Stimulated activated CD4-positive, alpha-beta T cell treated with anti-CD3 and anti-CD28 coated beads, TNF-alpha, amount 100 ng/mL, for 24 hours (primary cell): ENCODE measurements around the gene SETD1A.

ENCODE experiments used
- DNase-seq, 3 experiments: peaks; one replicate each; pipeline ENCODE4 v3.0.0-alpha.2; 2020; ENCODE audit warnings: low read depth in 3 of 3

Gene SETD1A

GRCh38 chr16:30982548-30983288, 25.2 kb downstream of the SETD1A start:
- DNase-seq = no peak

DNA sequence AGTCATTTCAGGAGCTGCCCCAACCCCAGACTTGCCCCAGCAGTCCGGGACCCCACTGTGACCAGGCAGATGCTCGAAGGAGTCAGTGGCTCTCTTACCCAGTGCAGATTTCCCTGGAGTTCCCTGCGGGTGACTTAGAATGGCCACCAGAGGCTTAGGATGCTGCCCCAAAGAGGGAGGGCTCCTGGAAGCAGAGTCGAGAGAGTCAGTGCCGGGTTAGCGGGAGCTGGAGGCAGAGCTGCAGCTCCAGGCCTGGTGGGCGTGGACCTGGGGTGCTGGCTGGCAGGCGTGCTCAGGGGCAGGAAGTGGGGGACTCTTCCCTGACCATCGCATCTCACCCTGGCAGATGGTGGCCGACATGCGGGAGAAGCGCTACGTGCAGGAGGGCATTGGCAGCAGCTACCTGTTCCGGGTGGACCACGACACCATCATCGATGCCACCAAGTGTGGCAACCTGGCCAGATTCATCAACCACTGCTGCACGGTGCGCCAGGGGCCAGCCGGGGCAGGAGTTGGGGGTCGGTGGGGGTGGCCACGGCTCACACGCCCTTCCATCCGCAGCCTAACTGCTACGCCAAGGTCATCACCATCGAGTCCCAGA, 25.8 kb downstream of the SETD1A start:
- no peak for DNase-seq

DNA sequence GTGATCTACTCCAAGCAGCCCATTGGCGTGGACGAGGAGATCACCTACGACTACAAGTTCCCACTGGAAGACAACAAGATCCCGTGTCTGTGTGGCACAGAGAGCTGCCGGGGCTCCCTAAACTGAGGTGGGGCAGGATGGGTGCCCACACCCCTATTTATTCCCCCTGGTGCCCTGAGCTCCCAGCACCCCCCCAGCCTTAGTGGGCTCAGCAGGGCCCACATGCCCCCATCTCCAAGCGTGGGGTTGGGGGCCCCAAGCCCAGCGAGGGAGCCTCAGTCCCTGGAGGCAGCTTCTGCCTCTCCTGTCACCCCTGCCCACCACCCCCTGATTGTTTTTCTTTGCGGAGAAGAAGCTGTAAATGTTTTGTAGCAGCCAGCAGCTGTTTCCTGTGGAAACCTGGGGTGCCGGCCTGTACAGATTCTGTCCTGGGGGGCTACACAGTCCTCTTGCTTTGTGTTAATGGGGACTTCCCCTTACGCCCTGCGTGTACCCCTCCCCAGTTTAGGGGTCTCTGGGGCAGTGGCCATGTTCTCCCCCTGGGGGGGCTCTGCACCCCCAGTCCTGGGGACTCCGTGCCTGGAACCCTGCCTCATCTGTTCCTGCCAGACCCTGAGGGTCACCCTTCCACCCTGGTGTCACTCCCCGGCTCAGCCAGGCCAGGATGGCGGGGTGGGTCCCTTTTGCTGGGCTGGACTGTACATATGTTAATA, 26.5 kb downstream of the SETD1A start:
- DNase-seq = no peak

- peak; percentile 62 to 79 (median 72) for DNase-seq
Observed at GRCh38 chr16:30984669-30985400, 27.3 kb downstream of the SETD1A start, which contains the start of gene HSD3B7. Gene HSD3B7, plus strand, starts transcription at chr16:30985207. Its CDS starts 452 bp downstream, at chr16:30985659.

DNA sequence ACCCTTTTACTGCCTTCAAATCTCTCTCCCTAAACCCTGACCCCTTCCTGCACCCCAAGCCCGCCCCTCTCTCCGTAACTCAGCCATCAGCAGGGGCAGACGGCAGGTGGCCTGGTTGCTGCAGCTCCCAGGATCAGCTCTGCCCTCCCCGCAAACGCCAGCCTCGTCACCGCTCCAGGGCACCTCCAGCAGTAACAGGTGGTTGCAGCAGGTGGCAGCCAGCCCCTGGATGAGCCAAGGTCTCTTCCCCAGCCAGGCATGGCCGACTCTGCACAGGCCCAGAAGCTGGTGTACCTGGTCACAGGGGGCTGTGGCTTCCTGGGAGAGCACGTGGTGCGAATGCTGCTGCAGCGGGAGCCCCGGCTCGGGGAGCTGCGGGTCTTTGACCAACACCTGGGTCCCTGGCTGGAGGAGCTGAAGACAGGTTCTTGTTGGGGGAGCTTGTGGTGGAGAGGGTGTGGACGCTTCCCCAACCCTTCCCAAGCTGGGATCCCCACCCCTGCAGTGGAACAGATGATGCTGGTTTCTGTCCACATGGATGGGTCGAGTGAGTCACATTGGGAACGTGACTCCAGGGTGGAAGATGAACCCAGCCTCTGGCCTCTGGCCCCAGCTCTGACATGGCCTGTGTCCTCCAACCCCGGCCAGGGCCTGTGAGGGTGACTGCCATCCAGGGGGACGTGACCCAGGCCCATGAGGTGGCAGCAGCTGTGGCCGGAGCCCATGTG, 28.0 kb downstream of the SETD1A start:
- no peak for DNase-seq

- DNase-seq = no peak
Observed at GRCh38 chr16:30986129-30986991, 28.8 kb downstream of the SETD1A start.

GRCh38 chr16:30987581-30988190, 30.1 kb downstream of the SETD1A start:
- no peak for DNase-seq

DNA sequence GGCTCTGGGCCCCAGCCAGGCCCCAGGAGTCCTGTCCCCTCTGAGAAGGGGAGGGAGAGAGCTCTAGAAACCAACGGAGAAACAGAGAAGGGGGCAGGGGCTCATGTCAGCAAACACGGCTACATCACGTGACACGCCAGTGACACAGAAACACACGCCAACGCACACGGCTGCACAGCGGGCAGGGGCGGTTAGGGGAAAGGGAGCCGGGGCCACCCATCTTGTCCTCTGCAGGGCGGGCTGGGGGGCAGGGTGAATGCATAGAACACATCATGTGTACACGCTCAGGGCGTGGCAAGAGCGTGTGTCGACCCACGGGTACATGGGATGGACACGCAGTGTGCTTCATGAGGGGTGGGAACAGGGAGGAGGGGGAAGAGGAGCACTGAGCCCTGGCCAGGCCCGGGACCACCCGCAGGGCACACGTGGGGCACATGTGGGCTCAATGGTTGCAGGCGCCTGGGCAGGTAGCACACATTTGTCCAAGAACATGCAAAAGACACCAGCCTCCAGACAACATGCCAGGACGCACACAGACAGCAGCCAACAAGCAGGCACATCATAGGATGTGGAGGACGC, 32.0 kb downstream of the SETD1A start:
- DNase-seq = no peak

GRCh38 chr16:30990105-30990504, 32.6 kb downstream of the SETD1A start:
- no peak for DNase-seq

GRCh38 chr16:30991052-30991451, 33.5 kb downstream of the SETD1A start:
- DNase-seq = no peak

- no peak for DNase-seq
Observed at GRCh38 chr16:30992276-30992780, 34.8 kb downstream of the SETD1A start.

DNA sequence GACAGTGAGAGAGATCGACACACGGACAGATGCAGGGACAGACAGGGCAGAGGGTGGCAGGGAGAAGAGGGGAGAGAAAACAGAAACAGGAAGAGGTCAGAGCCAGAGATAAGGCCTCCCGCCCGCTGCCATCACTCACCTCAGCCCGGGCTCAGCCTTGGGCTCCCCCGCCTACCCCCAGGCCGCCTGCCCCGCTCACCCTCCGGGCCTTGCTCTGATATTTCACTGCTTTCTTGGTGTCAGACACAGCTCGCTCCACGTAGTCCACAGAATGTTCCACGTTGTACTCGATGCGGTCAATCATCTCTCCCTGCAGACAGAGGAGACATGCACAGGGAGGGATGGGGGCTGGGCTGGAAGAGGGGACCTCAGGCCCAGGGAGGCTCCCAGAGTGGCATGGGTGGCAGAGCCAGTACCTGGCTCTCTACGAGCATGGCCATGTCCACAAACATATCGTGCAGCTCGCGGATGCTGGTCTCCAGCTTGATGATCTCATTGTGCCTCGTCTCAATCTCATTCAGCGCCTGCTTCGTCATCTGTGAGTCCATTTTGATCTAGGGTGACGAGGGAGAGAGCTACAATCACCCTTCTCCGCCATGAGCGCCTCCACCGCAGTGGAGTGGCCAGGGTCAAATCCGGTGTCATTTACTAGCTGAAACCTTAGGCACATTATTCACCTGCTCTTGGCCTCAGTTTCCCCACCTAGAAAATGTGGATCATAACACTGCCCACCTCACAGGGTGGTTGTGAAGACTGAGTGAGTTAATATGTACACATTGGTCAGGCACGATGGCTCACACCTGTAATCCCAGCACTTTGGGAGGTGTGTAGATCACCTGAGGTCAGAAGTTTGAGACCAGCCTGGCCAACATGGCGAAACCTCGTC, 35.6 kb downstream of the SETD1A start:
- no peak for DNase-seq

DNA sequence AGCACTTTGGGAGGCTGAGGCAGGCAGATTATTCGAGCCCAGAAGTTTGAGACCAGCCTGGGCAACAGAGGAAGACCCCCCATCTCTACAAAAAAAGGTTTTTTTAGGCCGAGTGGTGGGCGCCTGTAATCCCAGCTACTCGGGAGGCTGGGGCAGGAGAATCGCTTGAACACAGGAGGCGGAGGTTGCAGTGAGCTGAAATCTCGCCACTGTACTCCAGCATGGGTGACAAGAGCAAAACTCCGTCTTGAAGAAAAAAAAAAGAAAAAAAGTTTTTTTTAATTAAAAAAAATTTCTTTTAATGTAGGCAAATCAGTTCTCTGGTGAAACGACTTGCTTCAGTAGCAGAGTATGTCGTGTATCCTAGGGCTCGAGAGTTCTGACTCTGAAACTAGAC, 38.4 kb downstream of the SETD1A start:
- no peak for DNase-seq

DNA sequence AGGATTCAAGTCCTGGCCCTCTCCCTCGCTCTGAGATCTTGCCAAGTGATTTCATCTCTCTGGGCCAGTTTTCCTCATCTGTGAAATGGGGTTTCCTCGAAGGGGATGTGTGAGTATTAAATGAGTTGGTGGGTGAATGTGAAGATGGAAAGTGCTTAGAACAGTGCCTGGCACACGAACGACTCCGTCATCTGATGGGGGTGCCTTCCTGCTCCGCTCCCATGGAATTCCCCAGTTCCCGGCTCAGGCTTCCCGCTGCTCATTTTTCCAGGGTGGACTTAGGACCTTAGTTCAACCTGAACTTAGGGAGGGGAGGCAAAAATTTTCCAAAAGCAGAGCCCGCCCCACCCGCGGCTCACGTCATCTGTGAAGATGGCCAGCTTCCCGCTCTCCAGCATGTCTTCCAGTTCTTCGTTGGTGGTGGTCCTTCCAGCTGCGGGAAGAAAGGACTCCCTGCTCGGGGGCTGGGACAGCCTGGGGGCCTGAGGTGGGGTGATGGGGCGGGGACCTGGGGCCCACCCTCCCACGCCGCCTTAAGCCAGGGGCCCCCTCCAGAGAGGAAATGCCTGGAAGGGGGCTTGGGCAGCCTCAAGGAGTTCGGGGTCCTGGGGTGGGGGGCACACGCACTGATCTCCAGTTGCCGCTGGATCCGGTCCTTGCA, 38.9 kb downstream of the SETD1A start:
- no peak for DNase-seq

- peak; percentile 61 to 84 (median 70) for DNase-seq
Observed at GRCh38 chr16:30996985-30997724, 39.6 kb downstream of the SETD1A start.

GRCh38 chr16:30997725-30998711, 40.5 kb downstream of the SETD1A start:
- DNase-seq = no peak
